ENCODE results near the gene GTF3A. TPM values are rescaled to one million over a fixed set of nuclear protein-coding genes. Genes with fewer than 3 reads are reported as not detected.

Gene GTF3A
- total and polyA plus RNA-seq, 2 of the 4 experiments (the other 2 are of a cell fraction) = 74.1 to 116 TPM

- intact Hi-C loops (cut with micrococcal nuclease) = no loop called here
- Histone ChIP-seq H3K14ac (replicated peaks; ENCODE audit: low read depth, low read length) (no peak overlapping the region), H3K56ac (ENCODE audit: extremely low read depth, insufficient read depth, low read length) (no peak overlapping the region), H3K9me3 (ENCODE audit: control insufficient read depth, insufficient read depth, low read length) (no peaks in the 10 kb centered on the region), H2BK120ac (ENCODE audit: low read depth, low read length) (no peak overlapping the region), H3K23ac (ENCODE audit: low read depth, low read length) (no peak overlapping the region), H3K4me1 (ENCODE audit: control insufficient read depth, insufficient read depth, low read length) (peaks cover 2% of the 10 kb centered on the region), H2AFZ (replicated peaks; ENCODE audit: low read length, poor library complexity) (peak overlapping the region; percentile 83), H3K4me3 (ENCODE audit: insufficient read depth, low read depth, low read length) (peak overlapping the region; percentile 40; the same call in 1 of the 2 replicates), H3K4ac (ENCODE audit: low read depth, low read length) (no peak overlapping the region), H4K20me1 (ENCODE audit: insufficient read depth, low read length) (no peaks in the 10 kb centered on the region), H3K27ac (ENCODE audit: insufficient read depth, low read length) (no peak overlapping the region), H2AK9ac (replicated peaks; ENCODE audit: low read depth, low read length, poor library complexity) (no peak overlapping the region), H2BK15ac (ENCODE audit: low read depth, low read length) (no peak overlapping the region), H3K9me1 (ENCODE audit: insufficient read depth, low read length) (no peaks in the 10 kb centered on the region), H3K27me3 (ENCODE audit: control insufficient read depth, insufficient read depth, low read length) (peaks cover 2% of the 10 kb centered on the region), H3K9ac (ENCODE audit: low read depth, low read length) (peak overlapping the region; percentile 58), H2BK20ac (ENCODE audit: low read depth, low read length) (no peak overlapping the region), H4K91ac (ENCODE audit: insufficient read depth, low read depth, low read length) (no peak overlapping the region), H2BK5ac (ENCODE audit: low read depth, low read length, poor library complexity, severe bottlenecking) (no peak overlapping the region), H3K4me2 (ENCODE audit: low read depth, low read length) (peak overlapping the region; percentile 99), H2AK5ac (ENCODE audit: low read depth, low read length) (no peak overlapping the region), H3K18ac (ENCODE audit: low read depth, low read length) (peak overlapping the region; percentile 53), H4K5ac (ENCODE audit: low read depth, low read length) (peak overlapping the region; percentile 98), H3K36me3 (ENCODE audit: control insufficient read depth, insufficient read depth, low read length) (no peaks in the 10 kb centered on the region), H4K8ac (ENCODE audit: low read depth in 2 of 2, low read length in 2 of 2) (peak overlapping the region; percentile 59 to 81; a peak in 3 of 4 replicates), H3K79me1 (ENCODE audit: low read depth in 1 of 2, low read length in 2 of 2) (no peaks in the 10 kb centered on the region)
- POLR2A ChIA-PET (ENCODE audit: unreplicated experiment) = interaction anchor here (0.6 kb wide), 1 partner anchor 489 kb away, joined by 5 read pairs; no protein-coding TSS in a partner anchor
- in situ Hi-C loops (cut with MboI; ENCODE audit: low sequenced_read_pairs) = loop anchor here (10.0 kb wide), 1 partner anchor 59 kb away; no protein-coding TSS in a partner anchor
- CTCF ChIA-PET = interaction anchor here (1.0 to 1.1 kb wide), 2 partner anchors 371 to 525 kb away, joined by 3 to 5 read pairs; no protein-coding TSS in a partner anchor
- WGBS, 2 experiments (ENCODE audit: extremely low coverage in 2 of 2, insufficient read length in 1 of 2) = 19% methylated on average over 5 of the region's 5 CpGs; no CpG with 5 or more reads in 1 of the 2 experiments
- DNase-seq (no peak), ATAC-seq (ENCODE audit: low read depth) (no peak)
- no TSS peak for BruUV-seq (replicated peaks)
- TF ChIP-seq BHLHE40 (IDR thresholded peaks at IDR 0.05; ENCODE audit: low read depth, low read length) (no peak), CHD1 (IDR thresholded peaks at IDR 0.05; ENCODE audit: low read depth, low read length) (no peak), SMC3 (IDR thresholded peaks at IDR 0.05; ENCODE audit: low read depth, low read length) (no peak), CEBPB (IDR thresholded peaks at IDR 0.05; ENCODE audit: low read depth, low read length) (no peak), ELK1 (IDR thresholded peaks at IDR 0.05; ENCODE audit: borderline replicate concordance, low read depth, low read length) (no peak), NFE2L2 (IDR thresholded peaks at IDR 0.05; ENCODE audit: low read depth, low read length) (no peak), RCOR1 (IDR thresholded peaks at IDR 0.05; ENCODE audit: insufficient replicate concordance, low read length) (no peak), FOS (IDR thresholded peaks at IDR 0.05; ENCODE audit: low read depth, low read length) (no peak), MXI1 (IDR thresholded peaks at IDR 0.05; ENCODE audit: borderline replicate concordance, low read depth, low read length) (no peak), RFX5 (IDR thresholded peaks at IDR 0.05; ENCODE audit: low read depth, low read length) (no peak), POLR2A (IDR thresholded peaks at IDR 0.05; ENCODE audit: low read depth, low read length) (no peak), RAD21 (IDR thresholded peaks at IDR 0.05; ENCODE audit: low read length) (no peak), MAZ (IDR thresholded peaks at IDR 0.05; ENCODE audit: borderline replicate concordance, low read depth, low read length) (no peak), CTCF (conservative IDR thresholded peaks at IDR 0.05; ENCODE audit: low read depth, low read length) (no peak), MAFK (IDR thresholded peaks at IDR 0.05; ENCODE audit: low read depth, low read length) (no peak), USF2 (IDR thresholded peaks at IDR 0.05; ENCODE audit: low read depth, low read length) (no peak)
- dilution Hi-C loops (cut with HindIII; ENCODE audit: low sequenced_read_pairs, unreplicated experiment) = no loop called here
Measured at GRCh38 chr13:27455331-27455855, 31.0 kb downstream of the GTF3A start.

Data from IMR-90 (cell line).